ENCODE results near the gene EPHB2. TPM values are rescaled to one million over a fixed set of nuclear protein-coding genes. Genes with fewer than 3 reads are reported as not detected.

The EPHB2 gene
- total RNA-seq, 1 experiment from 2014 or later: 18.5 TPM

DNA sequence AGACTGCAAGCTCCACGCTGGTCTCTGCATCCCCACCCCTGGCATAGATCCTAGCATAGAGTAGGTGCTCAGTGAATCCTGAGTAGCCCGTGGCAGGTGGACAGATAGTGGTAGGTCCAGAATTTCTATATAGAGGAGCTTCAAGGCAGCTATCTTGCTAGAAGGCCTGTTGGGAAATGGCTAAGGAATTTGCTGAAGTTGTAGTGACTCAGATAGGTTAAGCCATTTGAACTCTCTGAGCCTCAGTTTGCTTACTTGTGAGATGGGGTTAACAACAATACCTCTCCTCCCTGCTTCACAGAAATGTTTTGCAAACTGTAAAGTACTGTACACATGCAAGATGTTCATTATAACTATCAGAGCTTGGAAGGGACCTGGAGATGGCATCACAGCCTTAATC is 23.4 kb upstream of the EPHB2 start:
- peaks cover 6% of the 10 kb centered on the region for H3K4me1 Mint-ChIP-seq
- CTCF ChIA-PET: interaction anchor here (2.7 kb wide), 1 partner anchor 17 kb away, joined by 11 read pairs; no protein-coding TSS in a partner anchor

DNA sequence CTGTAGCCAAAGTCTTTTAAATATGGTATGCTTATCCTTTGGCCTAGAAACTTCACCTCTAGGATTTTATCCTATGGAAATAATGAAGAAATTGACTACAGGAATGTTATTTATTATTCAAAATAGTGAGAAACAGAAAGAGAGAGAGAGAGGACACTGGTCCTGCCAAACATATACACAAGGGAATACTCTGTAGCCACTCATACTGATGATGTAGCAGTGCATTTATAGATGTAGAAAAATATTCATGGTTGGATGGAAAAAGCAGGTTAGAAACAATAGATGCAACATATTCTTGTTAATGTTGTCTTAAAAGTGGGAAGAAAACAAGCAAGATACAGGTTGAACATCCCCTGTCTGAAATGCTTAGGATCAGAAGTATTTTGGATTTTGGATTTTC is 22.2 kb upstream of the EPHB2 start:
- Mint-ChIP-seq H3K9me3 (no peaks in the 10 kb centered on the region), H3K27ac (no peak overlapping the region), H3K4me3 (no peak overlapping the region), H3K36me3 (no peaks in the 10 kb centered on the region), H3K4me1 (peaks cover 6% of the 10 kb centered on the region), H3K27me3 (ENCODE audit: low read depth) (no peaks in the 10 kb centered on the region)
- POLR2A ChIA-PET: no interaction called here
- CTCF ChIA-PET: interaction anchor here (0.9 to 2.7 kb wide), 2 partner anchors 16 to 161 kb away, joined by 3 to 11 read pairs; no protein-coding TSS in a partner anchor
- DNase-seq (ENCODE audit: low spot score): no peak
- ATAC-seq: no peak
- TF ChIP-seq, protein P1, sequence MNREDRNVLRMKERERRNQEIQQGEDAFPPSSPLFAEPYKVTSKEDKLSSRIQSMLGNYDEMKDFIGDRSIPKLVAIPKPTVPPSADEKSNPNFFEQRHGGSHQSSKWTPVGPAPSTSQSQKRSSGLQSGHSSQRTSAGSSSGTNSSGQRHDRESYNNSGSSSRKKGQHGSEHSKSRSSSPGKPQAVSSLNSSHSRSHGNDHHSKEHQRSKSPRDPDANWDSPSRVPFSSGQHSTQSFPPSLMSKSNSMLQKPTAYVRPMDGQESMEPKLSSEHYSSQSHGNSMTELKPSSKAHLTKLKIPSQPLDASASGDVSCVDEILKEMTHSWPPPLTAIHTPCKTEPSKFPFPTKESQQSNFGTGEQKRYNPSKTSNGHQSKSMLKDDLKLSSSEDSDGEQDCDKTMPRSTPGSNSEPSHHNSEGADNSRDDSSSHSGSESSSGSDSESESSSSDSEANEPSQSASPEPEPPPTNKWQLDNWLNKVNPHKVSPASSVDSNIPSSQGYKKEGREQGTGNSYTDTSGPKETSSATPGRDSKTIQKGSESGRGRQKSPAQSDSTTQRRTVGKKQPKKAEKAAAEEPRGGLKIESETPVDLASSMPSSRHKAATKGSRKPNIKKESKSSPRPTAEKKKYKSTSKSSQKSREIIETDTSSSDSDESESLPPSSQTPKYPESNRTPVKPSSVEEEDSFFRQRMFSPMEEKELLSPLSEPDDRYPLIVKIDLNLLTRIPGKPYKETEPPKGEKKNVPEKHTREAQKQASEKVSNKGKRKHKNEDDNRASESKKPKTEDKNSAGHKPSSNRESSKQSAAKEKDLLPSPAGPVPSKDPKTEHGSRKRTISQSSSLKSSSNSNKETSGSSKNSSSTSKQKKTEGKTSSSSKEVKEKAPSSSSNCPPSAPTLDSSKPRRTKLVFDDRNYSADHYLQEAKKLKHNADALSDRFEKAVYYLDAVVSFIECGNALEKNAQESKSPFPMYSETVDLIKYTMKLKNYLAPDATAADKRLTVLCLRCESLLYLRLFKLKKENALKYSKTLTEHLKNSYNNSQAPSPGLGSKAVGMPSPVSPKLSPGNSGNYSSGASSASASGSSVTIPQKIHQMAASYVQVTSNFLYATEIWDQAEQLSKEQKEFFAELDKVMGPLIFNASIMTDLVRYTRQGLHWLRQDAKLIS (CRISPR knock-in tag; IDR thresholded peaks at IDR 0.05; ENCODE audit: borderline replicate concordance): no peak
- no peak for TF ChIP-seq ZNF423 (CRISPR knock-in tag; IDR thresholded peaks at IDR 0.05)
- TF ChIP-seq GRHL2 (CRISPR knock-in tag; IDR thresholded peaks at IDR 0.05; ENCODE audit: insufficient replicate concordance, severe bottlenecking): no peak
- no peak for TF ChIP-seq SOX15 (CRISPR knock-in tag; IDR thresholded peaks at IDR 0.05)
- no peak for TF ChIP-seq KAT7 (CRISPR knock-in tag; IDR thresholded peaks at IDR 0.05; ENCODE audit: borderline replicate concordance)
- TF ChIP-seq NFATC4 (CRISPR knock-in tag; IDR thresholded peaks at IDR 0.05): no peak
- TF ChIP-seq ZBTB21 (CRISPR knock-in tag; IDR thresholded peaks at IDR 0.05; ENCODE audit: borderline replicate concordance): no peak

More for the DNA sequence above, 23.4 kb upstream of the EPHB2 start:
- POLR2A ChIA-PET: no interaction called here
- Mint-ChIP-seq H3K27ac (no peak overlapping the region), H3K4me3 (no peak overlapping the region), H3K9me3 (no peaks in the 10 kb centered on the region), H3K36me3 (no peaks in the 10 kb centered on the region), H3K27me3 (ENCODE audit: low read depth) (no peaks in the 10 kb centered on the region)
- no peak for DNase-seq (ENCODE audit: low spot score)
- TF ChIP-seq NFYB (CRISPR knock-in tag; conservative IDR thresholded peaks at IDR 0.05; ENCODE audit: low read depth) (no peak), HMGA2 (CRISPR knock-in tag; IDR thresholded peaks at IDR 0.05) (no peak), ZNF219 (CRISPR knock-in tag; IDR thresholded peaks at IDR 0.05; ENCODE audit: borderline replicate concordance) (no peak), TEAD1 (CRISPR knock-in tag; IDR thresholded peaks at IDR 0.05) (no peak), STAT6 (CRISPR knock-in tag; conservative IDR thresholded peaks at IDR 0.05; ENCODE audit: low read depth) (no peak), NFATC4 (CRISPR knock-in tag; IDR thresholded peaks at IDR 0.05) (no peak), OVOL2 (CRISPR knock-in tag; IDR thresholded peaks at IDR 0.05; ENCODE audit: borderline replicate concordance) (no peak), NR1H2 (CRISPR knock-in tag; IDR thresholded peaks at IDR 0.05) (no peak), ATF2 (CRISPR knock-in tag; IDR thresholded peaks at IDR 0.05; ENCODE audit: borderline replicate concordance, low read depth) (no peak), EMX1 (CRISPR knock-in tag; IDR thresholded peaks at IDR 0.05) (no peak), SMAD4 (CRISPR knock-in tag; IDR thresholded peaks at IDR 0.05) (no peak), MYBL2 (CRISPR knock-in tag; IDR thresholded peaks at IDR 0.05) (no peak), KAT7 (CRISPR knock-in tag; IDR thresholded peaks at IDR 0.05; ENCODE audit: borderline replicate concordance) (no peak), RELA (CRISPR knock-in tag; IDR thresholded peaks at IDR 0.05; ENCODE audit: borderline replicate concordance) (no peak), CTCF (IDR thresholded peaks at IDR 0.05) (no peak), TCF7 (CRISPR knock-in tag; IDR thresholded peaks at IDR 0.05; ENCODE audit: low read depth) (no peak), CBFB (CRISPR knock-in tag; IDR thresholded peaks at IDR 0.05; ENCODE audit: low read depth) (no peak), NR2C2 (CRISPR knock-in tag; IDR thresholded peaks at IDR 0.05) (no peak)
- TF ChIP-seq, protein P2, sequence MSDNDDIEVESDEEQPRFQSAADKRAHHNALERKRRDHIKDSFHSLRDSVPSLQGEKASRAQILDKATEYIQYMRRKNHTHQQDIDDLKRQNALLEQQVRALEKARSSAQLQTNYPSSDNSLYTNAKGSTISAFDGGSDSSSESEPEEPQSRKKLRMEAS (CRISPR knock-in tag; IDR thresholded peaks at IDR 0.05): no peak
- TF ChIP-seq, protein P3, sequence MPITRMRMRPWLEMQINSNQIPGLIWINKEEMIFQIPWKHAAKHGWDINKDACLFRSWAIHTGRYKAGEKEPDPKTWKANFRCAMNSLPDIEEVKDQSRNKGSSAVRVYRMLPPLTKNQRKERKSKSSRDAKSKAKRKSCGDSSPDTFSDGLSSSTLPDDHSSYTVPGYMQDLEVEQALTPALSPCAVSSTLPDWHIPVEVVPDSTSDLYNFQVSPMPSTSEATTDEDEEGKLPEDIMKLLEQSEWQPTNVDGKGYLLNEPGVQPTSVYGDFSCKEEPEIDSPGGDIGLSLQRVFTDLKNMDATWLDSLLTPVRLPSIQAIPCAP (CRISPR knock-in tag; IDR thresholded peaks at IDR 0.05): no peak
- ATAC-seq: no peak
